Activated T-cell treated with anti-CD3 and anti-CD28 coated beads, Interleukin-2, amount 50 U/mL, for 48 hours (primary cell): ENCODE measurements around the gene LEKR1.
"Not testable (repeated sequence)": the region's sequence is repeated elsewhere in the genome, so short reads cannot be mapped to it uniquely, and the experiment has no call there.

Experiments used
- DNase-seq, 2 experiments: peaks; one replicate each; pipeline ENCODE4 v3.0.0-alpha.2; 2020

LEKR1 gene

DNA sequence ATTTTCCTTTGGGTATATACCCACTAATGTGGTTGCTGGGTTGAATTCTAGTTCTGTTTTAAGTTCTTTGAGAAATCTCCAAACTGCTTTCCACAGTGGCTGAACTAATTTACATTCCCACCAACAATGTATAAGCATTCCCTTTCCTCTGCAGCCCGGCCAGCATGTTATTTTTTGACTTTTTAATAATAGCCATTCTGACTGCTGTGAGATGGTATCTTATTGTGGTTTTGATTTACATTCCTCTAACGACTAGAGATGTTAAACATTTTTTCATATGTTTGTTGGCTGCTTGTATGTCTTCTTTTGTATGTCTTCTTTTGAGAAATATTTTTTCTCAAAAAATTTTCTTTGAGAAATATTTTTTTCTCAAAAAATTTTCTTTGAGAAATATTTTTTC, 84.7 kb downstream of the LEKR1 start:
- DNase-seq: not testable (repeated sequence)

DNA sequence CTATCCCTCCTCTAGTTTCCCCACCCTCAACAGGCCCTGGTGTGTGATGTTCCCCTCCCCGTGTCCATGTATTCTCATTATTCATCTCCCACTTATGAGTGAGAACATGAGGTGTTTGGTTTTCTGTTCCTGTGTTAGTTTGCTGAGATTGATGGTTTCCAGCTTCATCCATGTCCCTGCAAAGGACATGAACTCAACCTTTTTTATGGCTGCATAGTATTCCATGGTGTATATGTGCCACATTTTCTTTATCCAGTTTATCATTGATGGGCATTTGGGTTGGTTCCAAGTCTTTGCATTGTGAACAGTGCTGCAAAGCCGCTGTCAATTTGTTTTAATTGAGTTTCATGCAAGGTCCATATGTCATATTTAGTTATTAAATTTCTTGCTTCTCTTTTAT, 88.1 kb downstream of the LEKR1 start:
- not testable (repeated sequence) for DNase-seq

DNA sequence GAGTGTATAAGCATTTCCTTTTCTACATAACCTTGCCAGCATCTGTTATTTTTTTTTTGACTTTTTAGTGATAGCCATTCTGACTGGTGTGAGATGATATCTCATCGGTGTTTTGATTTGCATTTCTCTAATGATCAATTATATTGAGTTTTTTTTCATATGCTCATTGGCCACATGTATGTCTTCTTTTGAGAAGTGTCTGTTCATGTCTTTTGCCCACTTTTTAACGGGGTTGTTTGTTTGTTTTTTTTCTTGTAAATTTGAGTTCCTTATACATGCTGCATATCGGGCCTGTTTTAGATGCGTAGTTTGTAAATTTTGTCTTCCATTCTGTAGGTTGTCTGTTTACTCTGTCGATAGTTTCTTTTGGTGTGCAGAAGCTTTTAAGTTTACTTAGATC, 89.2 kb downstream of the LEKR1 start:
- DNase-seq: no peak

DNA sequence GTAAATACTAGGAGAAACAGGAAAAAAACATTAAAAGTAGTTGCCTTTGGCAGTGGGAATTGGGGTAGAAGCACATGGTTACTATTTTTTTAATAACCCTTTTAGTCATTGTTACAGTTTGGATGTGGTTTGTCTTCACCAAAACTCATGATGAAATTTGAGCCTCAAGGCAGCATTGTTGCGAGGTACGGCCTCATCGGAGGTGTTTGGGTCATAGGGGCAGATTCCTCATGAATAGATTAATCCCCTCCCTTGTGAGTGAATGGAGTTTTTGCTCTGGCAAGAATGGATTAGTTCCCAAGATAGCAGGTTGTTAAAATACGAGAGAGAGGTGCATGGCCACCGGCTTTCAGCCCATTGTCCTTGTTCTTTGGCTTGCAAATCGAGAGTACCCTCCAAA, 92.6 kb downstream of the LEKR1 start:
- DNase-seq: no peak

DNA sequence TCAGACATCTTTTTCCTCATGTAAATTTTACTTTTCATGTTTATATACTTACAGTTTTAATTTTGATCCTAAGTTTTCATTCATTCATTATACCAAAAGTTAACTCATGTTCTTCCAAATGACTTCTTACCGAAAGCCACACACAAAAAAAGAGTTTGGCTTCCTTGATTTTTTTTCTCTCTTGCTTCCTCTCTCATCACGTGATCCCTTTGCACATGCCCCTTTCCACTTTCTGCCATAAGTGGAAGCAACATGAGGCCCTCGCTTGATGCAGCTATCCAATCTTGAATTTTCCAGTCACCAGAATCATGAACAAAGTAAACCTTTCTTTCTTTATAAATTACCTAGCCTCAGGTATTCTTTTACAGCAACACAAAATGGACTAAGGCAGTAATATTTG, 93.7 kb downstream of the LEKR1 start:
- no peak for DNase-seq

DNA sequence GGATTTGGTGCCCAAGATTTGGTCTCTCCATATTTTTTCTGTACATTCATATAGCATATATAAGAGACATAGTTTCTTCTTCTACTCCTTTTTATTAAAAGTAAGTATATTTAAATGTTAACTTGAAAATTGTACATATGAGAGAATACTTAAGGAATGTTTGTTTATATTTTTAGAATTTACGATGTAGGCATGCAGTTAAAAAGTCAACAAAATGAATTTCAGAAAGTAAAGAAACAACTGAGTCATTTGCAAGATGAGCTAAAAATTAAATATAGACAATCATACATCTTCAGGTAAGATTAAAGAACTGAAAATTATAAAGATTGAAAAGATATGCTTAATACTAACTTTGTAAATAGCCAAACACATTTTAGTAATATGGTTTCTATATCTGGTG, 94.2 kb downstream of the LEKR1 start:
- no peak for DNase-seq

DNA sequence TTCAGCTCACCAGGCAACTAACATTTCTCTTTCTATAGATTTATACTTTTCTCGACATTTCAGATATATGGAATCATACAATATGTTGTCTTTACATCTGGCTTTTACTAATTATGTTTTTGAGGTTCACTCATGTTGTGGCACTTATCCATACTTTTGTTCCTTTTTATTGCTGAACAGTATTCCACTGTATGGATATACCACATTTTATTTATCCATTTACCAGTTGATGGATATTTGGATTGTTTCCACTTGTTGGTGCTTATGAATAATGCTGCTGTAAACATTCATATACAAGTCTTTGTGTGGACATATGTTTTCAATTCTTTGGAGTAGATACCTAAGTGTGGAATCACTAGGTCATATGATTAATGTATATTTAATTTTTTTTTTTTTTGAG, 97.2 kb downstream of the LEKR1 start:
- DNase-seq: no peak

DNA sequence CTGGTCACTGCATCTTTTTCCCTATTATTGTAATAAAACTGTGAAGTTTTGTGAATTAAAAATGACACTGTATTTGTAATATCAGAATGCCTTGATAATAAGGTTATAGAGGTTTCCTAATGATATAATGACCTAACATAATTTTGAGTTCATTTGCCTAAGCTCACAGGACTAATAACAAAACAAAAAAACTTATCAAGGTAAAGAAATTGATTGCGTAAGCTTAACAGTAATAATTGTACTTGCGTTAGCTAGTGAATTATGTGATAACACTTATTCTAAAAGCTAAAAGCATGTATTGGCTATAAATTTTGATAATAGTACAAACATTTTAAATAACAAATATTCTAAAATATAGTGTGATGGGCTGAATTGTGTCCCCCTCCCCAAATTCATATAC, 112.6 kb downstream of the LEKR1 start:
- DNase-seq: no peak

DNA sequence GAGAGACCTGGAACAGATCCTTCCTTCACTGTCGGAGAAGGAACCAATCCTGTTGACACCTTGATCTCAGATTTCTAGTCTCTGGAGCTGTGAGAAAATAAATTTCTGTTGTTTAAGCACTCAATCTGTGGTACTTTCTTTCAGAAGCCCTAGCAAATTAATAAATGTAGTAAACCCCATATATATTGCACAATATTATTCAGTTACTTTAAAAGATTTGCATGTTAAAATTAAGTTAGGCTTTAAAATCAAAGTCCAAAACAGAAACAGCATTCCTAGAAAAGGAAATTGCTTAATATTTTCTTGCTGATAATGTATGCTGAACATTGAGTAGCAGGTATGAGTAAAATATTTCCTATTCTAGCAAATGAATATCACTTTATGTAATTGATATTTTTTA, 113.2 kb downstream of the LEKR1 start:
- no peak for DNase-seq

DNA sequence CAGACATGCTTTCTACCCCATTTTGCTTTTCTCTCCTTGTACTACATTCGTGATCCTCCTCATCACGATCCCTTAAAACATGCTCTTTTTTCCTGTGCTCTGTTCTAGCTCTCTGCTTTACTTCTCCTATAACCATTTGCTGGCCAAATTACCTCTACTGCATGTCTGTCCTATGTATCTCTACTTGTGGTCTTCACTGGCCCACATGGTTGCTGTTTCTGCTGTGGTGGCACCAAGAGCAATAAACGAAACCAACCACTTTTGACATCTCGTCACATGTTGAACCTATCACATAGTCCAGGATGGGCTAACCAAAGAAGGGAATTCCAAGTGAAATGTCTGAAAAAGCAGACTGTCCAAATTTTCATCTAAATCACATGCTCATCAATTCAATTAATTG, 115.2 kb downstream of the LEKR1 start:
- DNase-seq: no peak

DNA sequence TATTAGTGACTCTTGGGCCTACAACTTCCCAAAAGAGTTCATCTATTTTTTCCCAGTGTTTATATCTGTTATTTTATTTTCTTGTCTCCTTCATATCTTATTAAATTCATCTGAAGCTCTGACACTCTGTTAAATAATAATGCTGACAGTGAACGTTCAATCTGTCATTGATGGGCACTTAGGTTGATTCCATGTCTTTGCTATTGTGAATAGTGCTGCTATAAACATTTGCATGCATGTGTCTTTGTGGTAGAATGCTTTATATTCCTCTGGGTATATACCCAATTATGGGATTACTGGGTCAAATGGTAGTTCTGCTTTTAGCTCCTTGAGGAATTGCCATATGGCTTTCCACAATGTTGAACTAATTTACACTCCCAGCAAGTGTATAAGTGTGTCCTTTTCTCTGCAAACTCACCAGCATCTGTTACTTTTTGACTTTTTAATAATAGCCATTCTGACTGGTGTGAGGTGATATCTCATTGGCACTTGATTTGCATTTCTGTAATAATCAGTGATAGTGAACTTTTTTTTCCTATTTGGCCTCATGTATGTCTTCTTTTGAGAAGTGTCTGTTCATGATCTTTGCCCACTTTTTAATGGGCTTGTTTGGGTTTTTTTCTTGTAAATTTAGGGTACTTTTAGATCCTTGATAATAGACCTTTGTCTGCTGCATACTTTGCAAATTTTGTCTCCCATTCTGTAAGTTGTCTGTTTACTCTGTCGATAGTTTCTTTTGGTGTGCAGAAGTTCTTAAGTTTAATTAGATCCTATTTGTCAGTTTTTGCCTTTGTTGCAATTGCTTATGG, 122.5 kb downstream of the LEKR1 start:
- DNase-seq: no peak

DNA sequence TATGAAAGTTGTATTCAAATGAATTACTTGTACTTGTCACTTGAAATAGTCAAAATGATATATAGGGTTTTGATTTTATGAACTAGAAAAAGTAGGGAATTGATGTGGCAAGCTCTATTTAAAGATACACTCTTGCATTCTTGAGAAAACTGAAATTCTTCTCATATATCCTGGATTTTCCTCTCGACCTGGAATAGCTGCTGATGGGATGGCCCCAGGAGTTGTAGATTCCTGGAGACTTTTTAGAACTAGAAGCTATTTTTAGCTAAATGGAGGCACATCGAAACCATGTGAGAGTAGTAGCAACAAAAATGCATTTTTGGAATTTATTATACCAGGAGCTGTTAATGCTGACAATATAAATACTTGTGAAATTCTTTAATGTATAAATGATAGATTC, 125.9 kb downstream of the LEKR1 start:
- DNase-seq: no peak

DNA sequence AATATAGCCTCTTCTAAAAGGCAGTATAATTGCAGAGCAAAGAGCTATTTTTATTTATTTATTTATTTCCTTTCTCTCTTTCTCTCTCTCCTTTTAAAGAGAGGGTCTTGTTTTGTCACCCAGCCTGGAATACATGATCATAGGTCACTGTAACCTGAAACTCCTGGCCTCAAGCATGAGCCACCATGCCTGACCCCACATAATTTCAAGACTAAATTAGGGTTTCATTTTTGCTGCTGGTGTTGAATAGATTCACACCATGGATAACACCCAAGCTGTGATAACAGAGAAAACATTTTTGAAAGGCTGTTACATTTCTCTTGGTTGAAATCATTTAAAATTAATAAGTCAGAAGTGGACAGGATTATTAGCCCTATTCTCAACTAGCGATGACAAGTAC, 131.6 kb downstream of the LEKR1 start:
- DNase-seq: no peak

DNA sequence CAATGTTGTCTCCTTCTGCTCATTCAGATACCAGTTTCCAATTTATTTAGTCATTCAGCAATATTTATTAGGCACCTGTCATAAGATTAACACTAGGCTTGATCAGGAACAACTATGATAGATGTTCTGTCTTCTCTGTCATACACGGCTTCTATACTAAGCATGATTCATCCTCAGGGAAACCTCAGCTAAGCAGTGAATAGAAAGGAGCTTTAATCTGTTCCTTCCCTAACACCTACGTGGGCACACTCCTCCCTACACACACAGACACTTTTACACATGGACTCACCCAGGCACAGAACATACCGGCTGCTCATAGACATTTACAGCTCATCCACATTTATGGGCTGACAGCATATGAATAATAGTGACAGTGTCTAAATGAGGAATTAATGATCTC, 136.9 kb downstream of the LEKR1 start:
- DNase-seq: no peak

DNA sequence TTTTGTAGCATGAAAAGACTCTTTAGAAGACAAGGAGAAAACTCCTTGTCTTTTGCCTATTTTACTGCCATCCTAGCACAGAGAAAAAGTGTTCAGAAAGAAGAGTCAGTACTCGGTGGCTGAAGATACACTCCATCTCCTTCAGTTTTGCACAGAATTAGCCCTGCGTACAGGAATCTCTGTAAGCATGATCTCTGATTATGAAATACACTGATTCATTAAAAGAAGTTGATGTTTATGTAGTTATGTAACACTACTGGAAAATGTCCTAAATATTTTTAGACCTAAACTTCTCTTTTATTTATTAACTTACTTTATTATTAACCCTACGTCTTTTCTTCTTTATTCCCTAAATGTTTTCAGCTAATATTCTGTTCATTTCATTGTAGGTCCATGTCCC, 138.4 kb downstream of the LEKR1 start:
- no peak for DNase-seq

DNA sequence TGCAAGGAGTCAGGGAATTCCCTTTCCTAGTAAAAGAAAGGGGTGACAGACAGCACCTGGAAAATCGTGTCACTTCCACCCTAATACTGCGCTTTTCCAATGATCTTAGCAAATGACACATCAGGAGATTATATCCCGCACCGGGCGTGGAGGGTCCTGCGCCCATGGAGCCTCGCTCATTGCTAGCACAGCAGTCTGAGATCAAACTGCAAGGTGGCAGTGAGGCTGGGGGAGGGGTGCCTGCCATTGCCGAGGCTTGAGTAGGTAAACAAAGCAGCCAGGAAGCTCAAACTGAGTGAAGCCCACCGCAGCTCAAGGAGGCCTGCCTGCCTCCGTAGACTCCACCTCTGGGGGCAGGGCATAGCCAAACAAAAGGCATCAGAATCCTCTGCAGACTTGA, 140.2 kb downstream of the LEKR1 start:
- DNase-seq: not testable (repeated sequence)

DNA sequence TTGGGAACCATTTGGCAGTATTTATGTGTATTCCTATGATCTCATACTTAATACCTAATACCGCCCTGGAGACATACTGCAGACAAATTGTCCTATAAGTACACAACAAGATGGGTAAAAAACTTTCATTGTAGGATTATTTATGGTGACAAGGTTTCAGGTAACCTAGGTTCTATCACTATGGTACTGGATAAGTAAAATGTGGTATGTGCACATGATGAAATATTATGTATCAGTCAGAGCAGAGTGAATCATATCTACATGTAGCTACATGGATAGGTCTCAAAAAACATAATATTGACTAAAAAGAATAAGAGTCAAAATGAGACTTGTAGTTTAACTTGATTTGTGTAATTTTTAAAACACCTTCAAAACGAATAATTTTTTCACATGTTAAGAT, 147.8 kb downstream of the LEKR1 start:
- DNase-seq: no peak

DNA sequence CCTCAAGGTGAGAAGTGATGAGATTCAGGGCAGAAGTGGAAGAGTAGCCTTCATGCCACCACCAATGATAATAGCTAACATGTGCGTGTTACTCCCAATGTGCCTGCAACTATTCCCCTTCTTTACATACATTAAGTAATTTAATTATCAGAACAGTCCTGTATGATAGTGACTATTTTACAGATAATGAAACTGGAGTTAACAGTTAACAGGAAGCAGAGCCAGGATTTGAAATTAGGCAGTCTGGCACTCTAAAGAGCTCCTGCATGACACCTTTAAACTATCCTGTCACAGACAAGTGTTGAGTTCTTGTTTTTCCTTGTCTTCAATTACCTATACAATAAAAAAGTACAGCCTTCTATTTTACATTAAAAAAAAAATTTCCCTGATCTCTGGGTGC, 148.8 kb downstream of the LEKR1 start:
- no peak for DNase-seq

DNA sequence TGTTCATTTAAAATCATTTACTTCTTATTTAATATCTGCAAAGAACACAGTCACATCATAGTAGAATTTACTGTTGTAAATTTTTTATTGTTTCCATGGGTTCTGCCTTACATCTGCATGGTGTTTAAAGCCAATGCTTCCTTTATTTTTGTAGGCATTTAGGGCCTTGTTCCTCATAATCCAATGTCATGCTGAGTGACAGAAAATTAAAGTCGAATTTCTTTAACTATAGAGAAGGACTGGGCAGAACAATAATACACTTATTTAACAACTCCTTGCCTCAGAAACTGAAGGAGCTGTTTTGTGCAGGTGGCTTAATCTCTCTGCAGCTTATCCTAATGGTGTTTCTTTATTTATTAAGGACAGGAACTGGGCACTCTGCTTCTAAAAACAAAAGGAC, 149.6 kb downstream of the LEKR1 start:
- DNase-seq: no peak

DNA sequence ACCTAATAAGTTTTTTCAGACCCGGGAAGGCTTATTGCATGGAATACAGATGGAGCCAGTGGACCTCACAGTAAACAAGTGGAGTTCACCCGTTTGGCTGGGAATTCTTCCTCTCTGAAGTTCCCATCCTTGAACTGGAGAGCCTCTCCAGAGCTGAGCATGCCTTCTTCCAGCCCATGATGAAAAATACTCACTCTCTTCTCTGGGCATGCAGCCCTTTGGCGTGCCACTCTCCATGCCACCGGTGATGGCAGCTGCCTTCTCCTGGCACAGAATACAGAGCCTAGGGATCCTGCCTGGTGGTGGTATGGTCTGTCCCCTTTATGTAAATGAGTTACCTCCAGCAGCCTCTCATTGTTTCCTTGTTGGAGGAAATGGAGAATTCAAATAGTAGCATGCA, 150.8 kb downstream of the LEKR1 start:
- DNase-seq: no peak

DNA sequence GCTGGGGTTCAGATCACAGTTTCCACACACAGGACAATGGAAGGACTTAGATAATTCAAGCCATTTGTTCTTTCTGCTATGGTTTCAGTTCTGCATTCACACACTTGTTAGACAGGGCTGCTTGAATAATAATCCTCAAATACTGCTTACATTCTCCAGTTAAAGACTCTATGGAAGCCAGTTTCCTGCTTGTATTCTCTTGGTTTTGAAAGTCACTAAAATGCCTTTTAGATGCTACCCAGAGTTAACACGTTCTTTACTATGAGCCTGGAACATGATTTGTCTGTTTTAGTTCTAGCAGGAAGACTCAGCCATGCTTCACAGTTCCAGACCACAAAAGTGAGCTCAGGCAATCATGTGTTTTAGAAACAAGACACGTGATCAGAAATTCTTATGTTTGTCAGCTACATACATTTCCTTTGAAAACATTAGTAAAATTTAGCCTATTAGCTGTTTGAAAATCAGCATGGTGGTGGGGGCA, 152.4 kb downstream of the LEKR1 start:
- DNase-seq: no peak

DNA sequence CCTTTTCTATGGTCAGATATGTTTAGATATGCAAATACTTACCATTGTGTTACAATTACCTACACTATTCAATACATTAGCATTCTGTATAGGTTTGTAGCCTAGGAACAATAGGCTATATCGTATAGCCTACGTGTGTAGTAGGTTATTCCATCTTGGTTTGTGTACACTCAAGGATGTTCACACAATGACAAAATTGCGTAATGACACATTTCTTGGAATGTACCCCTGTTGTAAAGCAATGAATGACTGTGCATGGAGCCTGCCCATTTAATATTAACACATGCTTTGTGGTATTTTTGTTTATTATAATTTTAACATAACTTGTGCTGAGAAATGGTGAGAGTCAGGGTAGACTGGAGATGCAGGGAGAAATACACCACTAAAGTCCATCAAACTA, 154.9 kb downstream of the LEKR1 start:
- no peak for DNase-seq

DNA sequence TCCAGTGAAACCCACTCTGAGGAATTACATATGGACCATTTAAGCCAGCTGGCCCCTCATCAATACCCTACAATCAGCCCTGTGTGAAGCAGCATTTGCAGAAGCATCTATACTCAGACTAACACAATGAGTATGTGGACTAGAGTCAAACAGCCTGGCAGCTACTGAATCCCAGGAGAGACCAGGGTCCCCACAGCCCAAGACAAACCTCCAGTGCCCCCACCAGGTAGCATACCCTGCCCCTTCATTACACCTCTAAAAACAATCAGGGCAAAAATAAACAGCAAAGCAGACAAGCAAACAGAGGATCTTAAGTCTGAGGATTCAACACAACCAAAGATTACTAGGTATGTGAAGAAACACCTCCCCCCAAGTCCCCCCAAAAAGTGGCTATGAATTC, 157.4 kb downstream of the LEKR1 start:
- DNase-seq: no peak

DNA sequence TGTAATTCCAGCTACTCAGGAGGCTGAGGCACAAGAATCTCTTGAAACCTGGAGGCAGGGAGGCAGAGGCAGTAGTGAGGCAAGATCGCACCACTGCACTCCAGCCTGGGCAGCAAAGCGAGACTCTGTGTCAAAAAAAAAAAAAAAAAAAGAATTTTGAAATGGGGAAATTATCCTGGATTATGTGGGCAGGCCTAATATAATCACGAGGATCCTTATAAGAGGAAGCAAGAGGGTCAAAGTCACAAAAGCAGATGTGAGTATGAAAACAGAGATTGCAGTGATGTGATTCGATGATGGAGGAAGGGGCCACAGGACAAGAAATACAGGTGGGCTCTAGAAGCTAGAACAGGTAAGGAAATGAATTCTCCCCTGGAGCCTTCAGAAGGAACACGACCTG, 159.6 kb downstream of the LEKR1 start:
- DNase-seq: no peak

DNA sequence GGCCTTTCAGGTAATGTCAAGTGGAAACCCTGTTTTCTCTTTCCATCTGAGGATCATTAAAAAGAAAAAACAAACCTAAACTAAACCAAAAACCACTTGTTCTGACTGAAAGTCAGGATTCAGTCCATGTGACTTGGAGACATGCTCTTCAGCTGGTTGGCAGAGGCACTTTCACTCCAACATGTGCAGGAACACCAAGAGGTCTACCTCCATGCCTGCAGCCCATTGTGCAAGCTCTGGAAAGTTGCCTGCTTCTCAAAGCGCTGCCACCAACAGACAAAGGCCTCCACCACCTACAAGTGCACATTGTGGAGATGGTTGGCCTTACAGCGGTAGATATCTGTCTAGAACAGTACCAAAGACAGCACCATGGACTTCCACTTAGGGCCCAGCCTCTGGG, 161.8 kb downstream of the LEKR1 start:
- DNase-seq: no peak
